Activated CD8-positive, alpha-beta memory T cell treated with anti-CD3 and anti-CD28 coated beads for 1 hour (primary cell): Measurements from ENCODE around the gene PYURF.

Experiments used
- DNase-seq, 2 donors: peaks; one replicate each; pipeline ENCODE4 v3.0.0-alpha.2; 2020; ENCODE audit warnings: low read depth in 1 of 2; ENCODE audit errors: extremely low read depth in 1 of 2

PYURF gene

DNA sequence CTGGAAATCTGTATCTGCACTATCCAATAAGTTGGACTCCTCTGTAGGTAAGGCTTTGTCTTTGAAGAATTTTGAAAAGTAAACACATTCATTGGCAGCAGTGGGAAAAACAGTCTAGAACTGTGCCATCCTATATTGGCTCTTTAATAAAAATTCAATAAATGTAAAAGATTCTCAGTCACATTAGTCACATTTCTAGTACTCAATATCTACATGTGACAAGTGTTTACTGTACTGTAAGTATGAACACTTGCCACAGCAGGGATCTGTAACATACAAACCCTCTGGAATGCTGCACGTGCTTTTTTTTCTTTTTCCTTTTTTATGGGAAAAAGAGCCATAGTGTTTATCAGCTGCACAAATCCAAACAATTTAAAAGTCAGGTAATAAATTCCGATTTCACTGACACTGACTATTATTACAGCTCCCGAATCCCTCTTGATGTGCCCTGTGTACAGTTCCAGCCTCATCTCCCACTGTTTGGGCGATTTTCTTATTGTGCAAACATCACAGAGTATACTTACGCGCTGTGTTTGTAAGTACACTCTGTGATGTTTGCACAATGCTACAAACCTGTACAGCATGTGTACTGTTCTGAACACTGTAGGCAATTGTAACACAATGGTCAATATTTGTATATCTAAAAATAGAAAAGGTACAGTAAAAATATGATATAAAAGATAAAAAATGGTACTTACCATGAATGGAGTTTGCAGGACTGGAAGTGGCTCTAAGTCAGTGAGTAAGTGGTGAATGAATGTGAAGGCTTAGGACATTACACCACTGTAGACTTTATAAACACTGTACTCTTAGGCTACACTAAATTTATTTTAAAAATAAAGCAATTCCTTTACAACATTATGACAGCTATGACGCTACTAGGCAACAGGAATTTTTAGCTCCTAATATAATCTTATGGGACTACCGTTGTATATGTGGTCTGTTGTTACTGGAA lies 8.7 kb downstream of the PYURF start:
- no peak for DNase-seq

DNA sequence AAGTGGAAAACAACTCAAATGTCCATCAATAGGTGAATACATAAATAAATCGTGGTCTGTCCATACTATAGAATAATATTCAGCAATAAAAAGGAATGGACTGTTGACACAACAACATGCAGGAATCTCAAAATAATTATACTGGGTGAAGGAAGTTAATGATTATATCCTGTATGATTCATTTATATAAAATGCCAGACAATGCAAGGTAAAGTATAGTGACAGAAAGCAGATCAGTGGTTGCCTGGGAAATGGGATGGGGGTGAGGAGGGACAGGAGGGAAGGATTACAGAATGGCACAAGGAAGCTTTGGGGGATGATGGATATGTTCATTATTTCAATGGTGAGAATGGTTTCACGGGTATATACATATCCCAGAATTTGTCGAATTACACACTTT lies 12.3 kb downstream of the PYURF start:
- DNase-seq, result no peak

DNA sequence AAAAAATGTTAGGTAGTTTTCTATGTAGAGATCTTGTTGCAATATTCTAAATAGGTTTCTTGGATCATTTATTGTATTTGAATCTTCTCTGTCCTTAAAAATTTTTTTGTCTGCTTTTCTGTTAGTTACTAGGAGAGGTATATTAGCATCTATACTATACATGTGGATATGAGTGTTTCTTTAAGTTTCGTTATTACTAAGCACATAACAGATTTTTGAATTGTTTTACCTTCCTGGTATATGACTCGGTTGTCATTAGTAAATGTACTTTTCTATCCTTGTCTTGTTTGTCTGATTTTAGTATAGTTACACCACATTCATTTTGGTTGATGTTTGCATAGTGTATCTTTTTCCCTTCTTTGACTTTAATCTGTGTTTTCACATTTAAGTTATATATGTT lies 20.2 kb downstream of the PYURF start:
- no peak for DNase-seq

DNA sequence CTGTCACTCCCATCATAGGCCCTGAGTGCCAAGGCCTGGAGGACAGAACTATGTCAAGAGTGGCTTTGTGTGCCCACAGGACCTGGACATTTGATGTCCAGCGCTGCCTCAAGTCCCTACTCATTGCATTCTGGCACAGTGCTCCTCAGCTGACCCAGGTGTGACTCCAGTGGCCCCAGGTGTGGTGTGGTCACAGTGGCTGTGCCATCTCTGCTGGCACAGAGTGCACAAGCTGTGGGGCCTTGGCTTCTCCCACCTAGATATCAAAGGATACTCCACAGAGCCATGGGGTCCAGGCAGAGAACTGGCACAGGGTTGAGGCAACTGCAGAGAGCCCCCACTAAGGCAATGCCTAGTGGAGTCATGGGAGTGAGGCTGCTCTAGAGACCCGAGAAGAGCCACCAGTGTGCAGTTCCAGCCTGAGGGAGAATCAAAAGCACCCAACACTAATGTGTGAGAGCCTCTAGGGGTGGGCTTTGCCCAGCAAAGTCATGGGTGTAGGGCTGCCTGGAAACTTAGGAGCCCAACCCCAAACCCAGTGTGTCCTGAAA lies 25.6 kb downstream of the PYURF start:
- no peak for DNase-seq

DNA sequence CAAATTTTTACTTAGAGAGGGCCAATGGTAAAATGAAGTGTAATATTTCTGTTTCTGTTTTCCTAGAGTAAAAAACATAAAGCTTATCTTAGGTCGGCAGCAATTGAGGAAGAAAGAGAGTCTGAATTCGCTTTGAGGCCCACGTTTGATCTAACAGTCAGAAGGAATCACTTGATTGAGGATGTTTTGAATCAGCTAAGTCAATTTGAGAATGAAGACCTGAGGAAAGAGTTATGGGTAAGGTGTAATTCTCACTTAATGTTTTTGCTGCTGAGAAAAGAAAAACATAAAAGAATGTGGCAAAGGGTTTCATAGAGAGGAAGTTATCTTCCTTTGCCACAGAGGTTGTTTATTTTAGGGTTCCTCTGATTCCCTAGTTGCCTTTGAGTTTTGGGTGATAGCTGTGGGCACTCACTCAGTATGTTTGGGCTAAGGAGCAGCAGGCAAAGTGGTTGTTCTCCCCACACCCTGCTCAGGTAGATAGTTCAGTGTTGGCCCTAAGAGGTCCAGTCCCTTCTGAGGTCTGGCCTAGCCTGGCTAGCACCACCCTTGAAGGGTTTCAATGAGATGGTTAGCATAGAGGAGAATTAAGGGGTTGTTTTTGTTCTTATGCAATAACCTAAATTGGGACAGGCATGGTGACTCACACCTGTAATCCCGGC lies 34.3 kb downstream of the PYURF start:
- DNase-seq, result no peak

DNA sequence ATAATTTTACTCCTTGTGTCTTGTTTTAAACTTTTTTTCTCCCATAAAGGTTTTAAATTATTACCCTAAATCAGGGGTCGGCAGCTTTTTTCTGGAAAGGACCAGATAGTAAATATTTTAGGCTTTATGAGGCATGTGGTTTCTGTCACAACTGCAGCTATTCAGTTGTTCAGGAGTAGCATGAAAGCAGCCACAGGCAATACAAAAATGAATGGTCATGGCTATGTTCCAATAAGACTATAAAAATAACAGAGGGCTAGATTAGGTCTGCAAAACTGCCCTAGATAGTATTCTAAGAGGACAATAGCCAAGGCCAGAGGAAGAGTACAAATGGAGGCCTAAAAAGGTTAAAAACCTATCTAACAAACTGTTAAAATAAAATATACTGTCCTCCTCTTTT lies 42.0 kb downstream of the PYURF start:
- DNase-seq, result no peak

DNA sequence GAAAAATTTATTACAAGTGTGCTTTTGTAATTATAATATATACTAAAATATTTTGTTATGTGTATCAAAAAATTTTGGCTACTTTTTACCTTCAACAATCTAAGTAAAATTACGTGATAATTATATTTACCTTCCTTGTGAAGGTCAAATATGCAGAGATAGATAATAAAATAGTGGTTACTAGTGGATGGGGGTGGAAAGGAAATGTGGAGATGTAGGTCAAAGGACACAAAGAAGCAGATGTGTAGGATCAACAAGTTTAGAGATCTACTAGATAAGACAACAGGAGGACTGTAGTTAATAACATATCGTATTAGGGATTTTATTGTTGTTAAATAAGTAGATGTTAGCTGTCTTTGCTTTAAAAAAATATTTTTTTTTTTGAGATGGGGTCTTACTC lies 45.3 kb downstream of the PYURF start:
- no peak for DNase-seq

DNA sequence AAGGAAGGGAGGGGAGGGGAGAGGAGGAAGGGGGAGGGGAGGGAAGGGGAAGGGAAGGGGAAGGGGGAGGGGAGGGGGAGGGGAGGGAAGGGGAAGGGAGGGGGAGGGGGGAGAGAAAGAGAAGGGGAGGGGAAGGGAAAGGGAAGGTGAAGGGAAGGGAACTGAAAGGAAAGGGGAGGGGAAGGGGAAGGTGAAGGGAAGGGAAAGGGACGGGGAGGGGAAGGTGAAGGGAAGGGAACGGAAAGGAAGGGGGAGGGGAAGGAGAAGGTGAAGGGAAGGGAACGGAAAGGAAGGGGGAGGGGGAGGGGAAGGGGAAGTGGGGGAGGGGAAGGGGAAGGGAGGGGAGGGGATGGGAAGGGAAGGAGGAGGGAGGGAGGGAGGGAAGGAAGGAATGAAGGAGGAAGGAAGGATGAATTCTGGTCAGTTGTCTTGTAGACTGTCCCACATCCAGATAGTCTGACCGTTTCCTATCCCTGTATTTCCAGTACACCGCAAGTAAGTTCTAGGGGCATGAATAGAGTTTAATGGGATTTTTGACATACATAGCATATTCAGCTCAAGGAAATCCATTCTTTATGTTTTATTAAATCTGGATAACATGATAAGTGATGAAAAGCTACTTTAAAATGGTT lies 46.2 kb downstream of the PYURF start:
- DNase-seq, result no peak
